SK-N-SH (cell line): ENCODE measurements around the gene ZDHHC14. TPM values are rescaled to one million over a fixed set of nuclear protein-coding genes. Genes with fewer than 3 reads are reported as not detected.

Experiments used
- CTCF ChIA-PET: fragments of 300-600, 350-600 bp; formaldehyde crosslinking; extraction: SDS; loops from one replicate; lab custom pipeline; 2021; lab: Yijun Ruan, JAX
- POLR2A ChIA-PET: fragments of 350-600 bp; sonication (Branson Sonifier 250); formaldehyde crosslinking; extraction: SDS; loops from one replicate; lab custom pipeline; 2020; ENCODE audit warnings: antibody characterized with exemption, inconsistent platforms; lab: Yijun Ruan, JAX
- DNase-seq: peaks from one replicate; pipeline ENCODE4 v3.0.0; 2012
- H2AFZ ChIP-seq: fragments of 200-600 bp; sonication (generic); 2 replicates; pipeline ENCODE4 v1.8.1; 2016; ENCODE audit warnings: antibody characterized with exemption, mild to moderate bottlenecking, low read depth
- H3F3A ChIP-seq: fragments of 200-600 bp; sonication (generic); replicated peaks from 2 replicates; pipeline ENCODE3; 2016; ENCODE audit warnings: antibody characterized with exemption, mild to moderate bottlenecking; ENCODE audit not compliant: insufficient read depth
- H3K27ac ChIP-seq, 2 experiments: fragments of 200-500 bp in 1 of 2; fragments of 200-600 bp in 1 of 2; sonication (Bioruptor generic) in 1 of 2; sonication (generic), shearing (Covaris generic) in 1 of 2; 2 replicates each; pipeline versions ENCODE4 v1.5.1 to v1.6.1; 2014 to 2016; ENCODE audit warnings: low read depth in 2 of 2, inconsistent platforms in 1 of 2, low read length in 1 of 2, mild to moderate bottlenecking in 1 of 2, mixed read lengths in 1 of 2
- H3K27me3 ChIP-seq: fragments of 200-600 bp; sonication (generic), shearing (Covaris generic); 2 replicates; pipeline ENCODE4 v1.6.1; 2016; ENCODE audit warnings: mixed run types; ENCODE audit not compliant: insufficient read depth
- H3K36me3 ChIP-seq, 2 experiments: fragments of 200-500 bp in 1 of 2; fragments of 200-600 bp in 1 of 2; sonication (Bioruptor generic) in 1 of 2; sonication (generic) in 1 of 2; replicated peaks in 1 of 2; 2 replicates each; pipeline versions ENCODE3 to v1.5.1; 2014 to 2016; ENCODE audit warnings: low read length in 1 of 2, mild to moderate bottlenecking in 1 of 2; ENCODE audit not compliant: insufficient read depth in 2 of 2, control insufficient read depth in 1 of 2
- H3K4me1 ChIP-seq, 2 experiments: fragments of 200-500 bp in 1 of 2; fragments of 200-600 bp in 1 of 2; sonication (Bioruptor generic) in 1 of 2; sonication (generic), shearing (Covaris generic) in 1 of 2; 2 replicates each; pipeline versions ENCODE4 v1.5.1 to v1.6.1; 2014 to 2016; ENCODE audit warnings: low read depth in 1 of 2, low read length in 1 of 2, mixed run types in 1 of 2; ENCODE audit not compliant: insufficient read depth in 2 of 2, control insufficient read depth in 1 of 2
- H3K4me2 ChIP-seq: fragments of 200-600 bp; sonication (generic), shearing (Covaris generic); 2 replicates; pipeline ENCODE4 v1.6.1; 2017; ENCODE audit warnings: mixed run types
- H3K4me3 ChIP-seq, 2 experiments: fragments of 200-500 bp in 1 of 2; fragments of 200-600 bp in 1 of 2; sonication (Bioruptor generic) in 1 of 2; sonication (generic), shearing (Covaris generic) in 1 of 2; 2 replicates each; pipeline versions ENCODE4 v1.5.1 to v1.8.1; 2014 to 2016; ENCODE audit warnings: low read depth in 2 of 2, inconsistent platforms in 1 of 2, low read length in 1 of 2, mild to moderate bottlenecking in 1 of 2, mixed read lengths in 1 of 2, moderate library complexity in 1 of 2
- H3K79me2 ChIP-seq: fragments of 200-600 bp; sonication (generic); 2 replicates; pipeline ENCODE4 v1.8.1; 2017; ENCODE audit warnings: mild to moderate bottlenecking; ENCODE audit not compliant: insufficient read depth
- H3K9ac ChIP-seq: fragments of 200-600 bp; sonication (generic); 2 replicates; pipeline ENCODE4 v1.6.1; 2017; ENCODE audit warnings: mixed run types
- H3K9me2 ChIP-seq: fragments of 200-600 bp; sonication (generic); 2 replicates; pipeline ENCODE4 v1.6.1; 2017; ENCODE audit warnings: mixed run types
- H3K9me3 ChIP-seq: fragments of 200-600 bp; sonication (generic); 2 replicates; pipeline ENCODE4 v1.6.1; 2017; ENCODE audit warnings: mixed run types, mild to moderate bottlenecking, moderate library complexity
- H4K20me1 ChIP-seq: fragments of 200-600 bp; sonication (generic); 2 replicates; pipeline ENCODE4 v1.6.1; 2017; ENCODE audit warnings: mild to moderate bottlenecking, mixed run types; ENCODE audit not compliant: insufficient read depth
- EP300 ChIP-seq, 2 experiments: IDR thresholded peaks; 2 replicates each; pipeline versions ENCODE4 v1.4.0 to v1.6.1; 2012; ENCODE audit warnings: borderline replicate concordance in 1 of 2, low read depth in 1 of 2, low read length in 1 of 2
- GABPA ChIP-seq: IDR thresholded peaks from 2 replicates; pipeline ENCODE4 v1.4.0; 2012; ENCODE audit warnings: low read depth, mild to moderate bottlenecking
- MAX ChIP-seq: IDR thresholded peaks from 2 replicates; pipeline ENCODE4 v1.4.0; 2012; ENCODE audit warnings: low read depth
- MXI1 ChIP-seq: IDR thresholded peaks from 2 replicates; pipeline ENCODE4 v1.6.1; 2012; ENCODE audit warnings: mild to moderate bottlenecking, low read depth, low read length, improper control_type of control experiment
- NFIC ChIP-seq: IDR thresholded peaks from 2 replicates; pipeline ENCODE4 v1.4.0; 2012; ENCODE audit warnings: borderline replicate concordance
- TAF1 ChIP-seq: IDR thresholded peaks from 2 replicates; pipeline ENCODE4 v1.6.1; 2012; ENCODE audit warnings: low read depth, mild to moderate bottlenecking, low read length, moderate library complexity, borderline replicate concordance
- USF1 ChIP-seq: IDR thresholded peaks from 2 replicates; pipeline ENCODE4 v1.4.0; 2012; ENCODE audit warnings: low read depth, borderline replicate concordance
- ZBTB33 ChIP-seq: IDR thresholded peaks from 2 replicates; pipeline ENCODE4 v1.4.0; 2012; ENCODE audit warnings: low read depth, borderline replicate concordance
- WGBS: methylation state at CpG from one replicate; pipeline ENCODE4 v1.1.6; 2017; ENCODE audit warnings: low lambda C conversion rate; 5-methylcytosine and 5-hydroxymethylcytosine counted together
- polyA plus RNA-seq, 3 experiments: library from polyadenylated mRNA; depleted of rRNA; stranded (reverse); fragments of >200 nt; gene quantifications; 2 replicates each; pipeline ENCODE4 v1.2.3, GENCODE V29; 2012
- TF ChIP-seq, protein P1 (sequence below): fragments of 150-350 bp; IDR thresholded peaks from 2 replicates; pipeline ENCODE4 v1.6.1; 2016; ENCODE audit warnings: mild to moderate bottlenecking, low read depth, low read length

The ZDHHC14 gene
- polyA plus RNA-seq, 1 of the 3 experiments (the other 2 are of a cell fraction), result 5.4 TPM

- no peak for TF ChIP-seq ZBTB33
These were observed 293.1 kb downstream of the ZDHHC14 start (continued) for GRCh38 chr6:157674061-157674460.

DNA sequence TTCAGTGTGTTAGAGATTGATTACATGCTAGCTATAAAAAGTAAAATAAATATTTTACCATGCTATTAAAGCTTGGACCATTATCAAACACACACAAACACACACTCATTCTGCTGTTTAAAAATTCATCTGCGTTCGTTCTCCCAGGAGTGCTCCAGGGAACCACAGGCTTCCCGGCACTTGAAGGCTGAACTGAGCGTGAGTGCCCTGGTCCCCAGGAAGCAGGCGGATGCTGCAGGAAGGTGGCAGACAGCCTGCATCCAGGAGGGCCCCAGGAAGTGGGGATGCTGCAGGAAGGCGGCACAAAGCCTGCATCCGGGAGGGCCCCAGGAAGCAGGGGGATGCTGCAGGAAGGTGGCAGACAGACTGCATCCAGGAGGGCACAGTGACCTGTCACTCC is 294.8 kb downstream of the ZDHHC14 start:
- Histone ChIP-seq H2AFZ (no peak overlapping the region), H3K4me3 (no peak overlapping the region), H3K9me2 (no peaks in the 10 kb centered on the region), H3F3A (no peaks in the 10 kb centered on the region), H4K20me1 (no peaks in the 10 kb centered on the region), H3K4me1 (no peaks in the 10 kb centered on the region), H3K79me2 (no peaks in the 10 kb centered on the region), H3K36me3 (no peaks in the 10 kb centered on the region), H3K27ac (no peak overlapping the region), H3K9ac (no peak overlapping the region), H3K27me3 (no peaks in the 10 kb centered on the region), H3K4me2 (no peak overlapping the region), H3K9me3 (no peaks in the 10 kb centered on the region)
- DNase-seq, result no peak
- CTCF ChIA-PET, result interaction anchor here (1.2 to 10.3 kb wide), 2 partner anchors 8 to 27 kb away, joined by 4 to 66 read pairs; no protein-coding TSS in a partner anchor
- 89% methylated on average over 7 of the region's 7 CpGs for WGBS
- POLR2A ChIA-PET, result no interaction called here
- TF ChIP-seq, protein P1, sequence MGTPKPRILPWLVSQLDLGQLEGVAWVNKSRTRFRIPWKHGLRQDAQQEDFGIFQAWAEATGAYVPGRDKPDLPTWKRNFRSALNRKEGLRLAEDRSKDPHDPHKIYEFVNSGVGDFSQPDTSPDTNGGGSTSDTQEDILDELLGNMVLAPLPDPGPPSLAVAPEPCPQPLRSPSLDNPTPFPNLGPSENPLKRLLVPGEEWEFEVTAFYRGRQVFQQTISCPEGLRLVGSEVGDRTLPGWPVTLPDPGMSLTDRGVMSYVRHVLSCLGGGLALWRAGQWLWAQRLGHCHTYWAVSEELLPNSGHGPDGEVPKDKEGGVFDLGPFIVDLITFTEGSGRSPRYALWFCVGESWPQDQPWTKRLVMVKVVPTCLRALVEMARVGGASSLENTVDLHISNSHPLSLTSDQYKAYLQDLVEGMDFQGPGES, result no peak
- TF ChIP-seq MAX, result no peak
- no peak for TF ChIP-seq MXI1
- no peak for TF ChIP-seq GABPA
- no peak for TF ChIP-seq USF1
- TF ChIP-seq NFIC, result no peak

DNA sequence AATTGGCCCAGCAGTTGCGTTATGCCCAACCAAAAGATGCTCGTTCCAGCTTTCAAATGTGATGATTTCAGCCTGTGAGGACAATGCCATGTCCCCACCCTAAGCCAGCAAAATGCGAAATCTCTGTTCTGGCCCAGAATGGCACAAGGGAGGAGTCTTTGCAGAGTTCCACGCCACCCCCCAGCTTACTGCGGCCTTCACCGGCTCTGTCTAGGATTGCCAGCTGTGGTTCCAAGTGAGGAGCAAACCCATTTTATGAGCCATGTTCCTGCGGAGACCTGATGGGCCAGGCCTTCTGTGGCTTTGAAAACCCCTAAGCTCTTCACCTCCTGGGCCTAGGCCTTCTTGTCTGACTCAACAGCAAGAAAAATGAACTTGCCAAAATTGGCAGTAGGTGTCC is 295.3 kb downstream of the ZDHHC14 start:
- Histone ChIP-seq H3K27ac (no peak overlapping the region), H3K9me3 (no peaks in the 10 kb centered on the region), H3F3A (no peaks in the 10 kb centered on the region), H3K79me2 (no peaks in the 10 kb centered on the region), H4K20me1 (no peaks in the 10 kb centered on the region), H3K4me1 (peaks cover 0 to under 1% of the 10 kb centered on the region in 2 experiments; a peak in 1 of 4 replicates), H3K9ac (no peak overlapping the region), H3K4me2 (no peak overlapping the region), H3K9me2 (no peaks in the 10 kb centered on the region), H3K4me3 (no peak overlapping the region), H2AFZ (no peak overlapping the region), H3K27me3 (no peaks in the 10 kb centered on the region), H3K36me3 (no peaks in the 10 kb centered on the region)
- ChIA-PET POLR2A (no interaction called here), CTCF (interaction anchor here (1.2 to 10.3 kb wide), 2 partner anchors 8 to 27 kb away, joined by 4 to 66 read pairs; no protein-coding TSS in a partner anchor)
- TF ChIP-seq TAF1, result no peak
- TF ChIP-seq USF1, result no peak
- TF ChIP-seq EP300 (IDR thresholded peaks at IDR 0.05; ENCODE audit: borderline replicate concordance in 1 of 2, low read depth in 1 of 2, low read length in 1 of 2), result no peak
- TF ChIP-seq MAX, result no peak
- DNase-seq, result no peak
- 87% methylated on average over 4 of the region's 7 CpGs for WGBS
